GM12875 (cell line): ENCODE measurements around the gene UNCX.

Experiments used
- H3K4me3 ChIP-seq: one replicate; pipeline ENCODE4 v1.5.1; 2011; ENCODE audit warnings: low read depth, low read length, control low read depth
- CTCF ChIP-seq: IDR thresholded peaks from 2 replicates; pipeline ENCODE4 v1.5.1; 2011; ENCODE audit warnings: low read depth, mild to moderate bottlenecking, control low read depth, inconsistent platforms, low read length, moderate library complexity, borderline replicate concordance; ENCODE audit not compliant: insufficient read depth

Gene UNCX

GRCh38 chr7:1284743-1285458 is 52.2 kb downstream of the UNCX start:
- no peak for TF ChIP-seq CTCF
- H3K4me3 ChIP-seq = no peak overlapping the region

GRCh38 chr7:1285556-1286301 is 53.1 kb downstream of the UNCX start:
- H3K4me3 ChIP-seq = no peak overlapping the region
- TF ChIP-seq CTCF = no peak
